K562 (cell line): ENCODE measurements around the gene CDRT4. TPM values are rescaled to one million over a fixed set of nuclear protein-coding genes. Genes with fewer than 3 reads are reported as not detected.
A peak's percentile ranks its signal among the peaks of the same experiment; 100 is the strongest.

Experiments
- ATAC-seq: fragments of 200-7000 bp; cut with Tn5 transposase; 3 replicates; pipeline ENCODE4 v1.9.1; 2020; ENCODE audit warnings: moderate library complexity
- BruUV-seq: library from RNA; stranded (reverse); fragments of 400-500 nt; replicated peaks from 2 replicates; lab custom pipeline; 2021; lab: Mats Ljungman, UMichigan
- CTCF ChIA-PET: fragments of 300-600 bp; formaldehyde crosslinking; extraction: SDS; loops from one replicate; lab custom pipeline; 2021; ENCODE audit warnings: low intra/inter-chr PET ratio; lab: Yijun Ruan, JAX
- POLR2A ChIA-PET: fragments of 300-600, 350-650 bp; sonication (Branson Sonifier 250); formaldehyde crosslinking; extraction: SDS; loops from one replicate; lab custom pipeline; 2021; ENCODE audit warnings: antibody characterized with exemption, inconsistent platforms; lab: Yijun Ruan, JAX
- DNase-seq, 4 experiments: peaks; one replicate each; pipeline versions ENCODE4 v3.0.0 to v3.0.0-alpha.2; 2011 to 2018; ENCODE audit warnings: low spot score in 3 of 4, mixed read lengths in 3 of 4; ENCODE audit errors: extremely low read depth in 1 of 4
- FAIRE-seq: peaks from 2 replicates; lab custom pipeline; 2011; peaks lifted over from hg19 to GRCh38; lab: Jason Lieb, UNC
- H2AFZ ChIP-seq: 2 replicates; pipeline ENCODE4 v1.6.0; 2011; ENCODE audit warnings: low read depth, low read length, control low read depth, inconsistent platforms
- H3K27ac ChIP-seq: fragments of 200-600 bp; 3 replicates; pipeline ENCODE4 v1.8.0; 2011; ENCODE audit warnings: low read depth, mild to moderate bottlenecking, control low read depth, inconsistent platforms, low read length, moderate library complexity, mixed read lengths; ENCODE audit errors: extremely low read depth
- H3K27me3 ChIP-seq, 2 experiments: fragments of 300-600 bp in 1 of 2; 2 replicates in 1 of 2; 3 replicates in 1 of 2; pipeline versions ENCODE4 v1.6.0 to v1.8.0; 2011; ENCODE audit warnings: inconsistent platforms in 2 of 2, low read length in 2 of 2, mild to moderate bottlenecking in 1 of 2, mixed read lengths in 1 of 2, moderate library complexity in 1 of 2; ENCODE audit not compliant: control insufficient read depth in 2 of 2, insufficient read depth in 2 of 2
- H3K36me3 ChIP-seq: fragments of 300-600 bp; 3 replicates; pipeline ENCODE4 v1.8.0; 2011; ENCODE audit warnings: mild to moderate bottlenecking, low read length, inconsistent platforms; ENCODE audit not compliant: control insufficient read depth, insufficient read depth
- H3K4me1 ChIP-seq, 2 experiments: fragments of 200-600 bp in 1 of 2; replicated peaks in 1 of 2; 2 replicates in 1 of 2; 3 replicates in 1 of 2; pipeline versions ENCODE4 v1.5.1 to v1.8.0; 2011; ENCODE audit warnings: inconsistent platforms in 2 of 2, low read length in 2 of 2, mild to moderate bottlenecking in 1 of 2, mixed read lengths in 1 of 2, moderate library complexity in 1 of 2; ENCODE audit not compliant: control insufficient read depth in 2 of 2, insufficient read depth in 2 of 2
- H3K4me2 ChIP-seq: 2 replicates; pipeline ENCODE4 v1.6.1; 2011; ENCODE audit warnings: low read length, control low read depth, inconsistent platforms, mixed read lengths; ENCODE audit not compliant: insufficient read depth
- H3K4me3 ChIP-seq: fragments of 200-600 bp; sonication (generic), shearing (Covaris generic); 2 replicates; pipeline ENCODE4 v1.5.1; 2016; ENCODE audit warnings: control low read depth, inconsistent platforms
- H3K79me2 ChIP-seq: fragments of 200-600 bp; 3 replicates; pipeline ENCODE4 v1.8.0; 2011; ENCODE audit warnings: low read length, inconsistent platforms; ENCODE audit not compliant: control insufficient read depth, insufficient read depth
- H3K9ac ChIP-seq, 2 experiments: 2 replicates each; pipeline versions ENCODE4 v1.6.0 to v1.6.1; 2011; ENCODE audit warnings: low read depth in 2 of 2, low read length in 2 of 2, control low read depth in 1 of 2, inconsistent platforms in 1 of 2, mild to moderate bottlenecking in 1 of 2, mixed read lengths in 1 of 2; ENCODE audit not compliant: insufficient read depth in 1 of 2
- H3K9me1 ChIP-seq: one replicate; pipeline ENCODE4 v1.6.0; 2011; ENCODE audit warnings: inconsistent platforms, mild to moderate bottlenecking, low read length, moderate library complexity; ENCODE audit not compliant: control insufficient read depth, insufficient read depth
- H3K9me3 ChIP-seq: replicated peaks from 2 replicates; pipeline ENCODE4 v1.5.1; 2011; ENCODE audit warnings: low read depth, low read length, inconsistent platforms; ENCODE audit not compliant: control insufficient read depth, insufficient read depth
- H4K20me1 ChIP-seq: replicated peaks from 2 replicates; pipeline ENCODE4 v1.6.1; 2011; ENCODE audit warnings: low read length, inconsistent platforms, mixed read lengths; ENCODE audit not compliant: control insufficient read depth, insufficient read depth
- BCOR ChIP-seq: fragments of 450-650 bp; IDR thresholded peaks from 2 replicates; pipeline ENCODE4 v1.6.1; 2016
- KAT8 ChIP-seq: fragments of 450-650 bp; IDR thresholded peaks from 2 replicates; pipeline ENCODE4 v1.6.1; 2016; ENCODE audit warnings: low read depth, mild to moderate bottlenecking
- MEIS2 ChIP-seq: fragments of 450-650 bp; IDR thresholded peaks from 2 replicates; pipeline ENCODE4 v1.6.1; 2014; ENCODE audit warnings: mild to moderate bottlenecking; ENCODE audit not compliant: partially characterized antibody
- NFE2 ChIP-seq: IDR thresholded peaks from 2 replicates; pipeline ENCODE4 v1.6.1; 2014; ENCODE audit warnings: antibody characterized with exemption, low read depth
- PHF21A ChIP-seq: fragments of 450-650 bp; IDR thresholded peaks from 2 replicates; pipeline ENCODE4 v1.6.1; 2017; ENCODE audit warnings: low read depth, borderline replicate concordance
- PTRF ChIP-seq: fragments of 450-650 bp; IDR thresholded peaks from 2 replicates; pipeline ENCODE4 v1.6.1; 2016; ENCODE audit warnings: mild to moderate bottlenecking, missing genetic modification characterization, missing compliant biosample characterization
- SMARCC2 ChIP-seq: fragments of 450-650 bp; IDR thresholded peaks from 2 replicates; pipeline ENCODE4 v1.6.1; 2017; ENCODE audit warnings: antibody characterized with exemption, moderate library complexity, mild to moderate bottlenecking, low read depth
- STAT5A ChIP-seq: IDR thresholded peaks from 2 replicates; pipeline ENCODE4 v1.6.1; 2012; ENCODE audit warnings: low read length, inconsistent platforms, borderline replicate concordance
- SUPT5H ChIP-seq: fragments of 450-650 bp; IDR thresholded peaks from 2 replicates; pipeline ENCODE4 v1.6.1; 2016
- ZNF212 ChIP-seq: fragments of 450-650 bp; formaldehyde crosslinking; IDR thresholded peaks from 2 replicates; pipeline ENCODE4 v1.4.0; 2020; ENCODE audit warnings: mild to moderate bottlenecking
- ZNF23 ChIP-seq: fragments of 250-450 bp; sonication (Bioruptor Pico); IDR thresholded peaks from 2 replicates; pipeline ENCODE4 v1.4.0; 2020; ENCODE audit warnings: mild to moderate bottlenecking
- WGBS: fragments of 100-300 bp; shearing (Covaris generic); methylation state at CpG from one replicate; pipeline ENCODE4 v1.1.6; 2016; ENCODE audit warnings: low coverage, mixed read lengths; ENCODE audit not compliant: insufficient coverage; ENCODE audit errors: missing lambda C conversion rate; 5-methylcytosine and 5-hydroxymethylcytosine counted together
- in situ Hi-C: fragments of 300-500 bp; cut with MboI; formaldehyde crosslinking; loops from 4 replicates; pipeline ENCODE4 v1.15.0; 2018; ENCODE audit warnings: inconsistent platforms, mixed read lengths
- intact Hi-C: fragments of 100-400 bp; cut with micrococcal nuclease; formaldehyde crosslinking; loops from 2 replicates; pipeline ENCODE4 v1.14.2; 2022
- polyA plus RNA-seq, 8 experiments: library from polyadenylated mRNA; depleted of rRNA in 4 of 8; stranded (reverse) in 5 of 8; unstranded in 3 of 8; fragments of >200 nt; fragmentation: Nextera tagmentation in 2 of 8; fragmentation: Illumina TruSeq in 1 of 8; extraction: Ambion mirVana in 2 of 8; extraction: Trizol in 1 of 8; gene quantifications; 2 replicates each; pipeline versions ENCODE4 v1.2.1 to v1.2.3, GENCODE V29; 2011 to 2014; ENCODE audit warnings: inconsistent platforms in 1 of 8, missing spikeins in 1 of 8
- total RNA-seq, 7 experiments: library from RNA; depleted of rRNA in 6 of 7; stranded (reverse); fragments of >200 nt in 6 of 7; fragmentation: Illumina TruSeq in 2 of 7; extraction: Trizol in 2 of 7; gene quantifications; 2 replicates each; pipeline versions ENCODE4 v1.2.1 to v1.2.3, GENCODE V29; 2011 to 2021; ENCODE audit warnings: low replicate concordance in 1 of 7
- TF ChIP-seq, protein P1 (sequence below): fragments of 450-650 bp; IDR thresholded peaks from 2 replicates; pipeline ENCODE4 v1.6.1; 2017; ENCODE audit warnings: antibody characterized with exemption, mild to moderate bottlenecking
- TF ChIP-seq, protein P2 (sequence below): IDR thresholded peaks from 2 replicates; pipeline ENCODE4 v1.6.1; 2014; ENCODE audit warnings: antibody characterized with exemption

CDRT4 gene
- total and polyA plus RNA-seq, 9 of the 15 experiments (the other 6 are each of a cell fraction or from before 2014, with no cell fraction given), result 1.7 to 6.4 (median 3.5) TPM

DNA sequence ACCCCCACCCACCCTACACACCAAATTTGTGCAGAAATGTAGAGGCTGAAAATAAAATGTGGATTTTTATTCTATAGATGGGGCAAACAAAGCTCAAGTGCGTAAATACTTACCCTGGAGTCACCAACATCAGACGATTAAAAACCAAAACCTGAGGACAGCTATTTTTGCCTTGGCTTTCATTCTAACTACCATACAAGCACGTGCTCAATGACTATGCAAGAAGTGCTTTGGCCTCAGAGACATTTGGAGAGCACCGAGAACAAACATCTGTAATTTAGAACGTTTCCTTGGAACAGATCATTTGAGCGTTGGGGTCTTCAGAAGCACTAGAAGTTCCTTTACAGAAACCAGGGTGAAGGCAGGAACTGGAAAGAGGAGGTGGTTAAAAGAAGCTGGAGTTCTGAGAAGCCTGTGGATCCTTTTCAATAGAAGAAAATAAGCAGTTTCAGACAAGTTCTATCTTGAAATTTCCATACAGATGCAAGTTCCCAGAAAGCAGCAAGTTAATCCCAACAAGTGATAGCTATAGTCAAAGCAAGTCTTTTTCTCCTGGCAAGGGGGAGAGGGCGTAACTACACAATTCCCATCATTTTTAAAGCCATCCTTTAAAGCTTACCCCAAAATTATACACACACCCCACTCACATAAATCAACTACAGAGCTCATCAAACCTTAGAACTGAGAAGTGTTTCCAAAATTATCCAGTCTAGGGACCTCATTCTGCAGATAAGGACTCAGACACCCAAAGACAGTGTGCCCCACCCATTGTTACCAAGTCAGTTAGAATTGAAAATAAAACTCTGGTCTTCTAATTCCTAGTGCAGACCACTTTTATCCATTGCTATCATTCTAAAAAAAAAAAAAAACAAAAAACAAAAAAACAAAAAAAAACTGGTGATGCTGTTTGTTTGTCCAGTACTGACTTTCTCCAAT is 29.6 kb upstream of the CDRT4 start:
- no peaks in the 10 kb centered on the region for H3K27me3 ChIP-seq
- intact Hi-C loops (loop anchor here (10.0 kb wide), 2 partner anchors 52 to 262 kb away; no protein-coding TSS in a partner anchor), in situ Hi-C loops (no loop called here)
- no TSS peak for BruUV-seq
- 0 out of 2 replicates have a peak overlapping the region, but pooled peaks have one; percentile 14 for H2AFZ ChIP-seq
- no peaks in the 10 kb centered on the region for H3K9me1 ChIP-seq
- no peaks in the 10 kb centered on the region for H3K79me2 ChIP-seq
- POLR2A ChIA-PET, result no interaction called here
- WGBS, result 68% methylated on average over 7 of the region's 7 CpGs
- ATAC-seq (0 out of 3 replicates have a peak, but pooled peaks have one; percentile 36), FAIRE-seq (peak; percentile 40), DNase-seq (peak in 2 of 4 experiments; percentile 10 to 52)
- H3K4me2 ChIP-seq, result no peak overlapping the region
- H3K27ac ChIP-seq, result 0 out of 3 replicates have a peak overlapping the region, but pooled peaks have one; percentile 25
- CTCF ChIA-PET, result no interaction called here
- peaks cover 5% of the 10 kb centered on the region; the same call in 2 of the 3 replicates for H3K36me3 ChIP-seq
- H4K20me1 ChIP-seq, result no peaks in the 10 kb centered on the region
- no peaks in the 10 kb centered on the region for H3K9me3 ChIP-seq
- no peak overlapping the region for H3K9ac ChIP-seq
- no peak overlapping the region for H3K4me3 ChIP-seq
- H3K4me1 ChIP-seq, result peaks cover 11 to 20% of the 10 kb centered on the region in 2 experiments
- TF ChIP-seq STAT5A (no peak), KAT8 (no peak), MEIS2 (peak; percentile 5), NFE2 (peak; percentile 34), BCOR (no peak), SUPT5H (no peak), ZNF23 (CRISPR knock-in tag) (0 out of 2 replicates have a peak, but pooled peaks have one; percentile 18), PTRF (no peak), SMARCC2 (no peak), PHF21A (no peak), ZNF212 (CRISPR knock-in tag) (no peak)
- TF ChIP-seq, protein P1, sequence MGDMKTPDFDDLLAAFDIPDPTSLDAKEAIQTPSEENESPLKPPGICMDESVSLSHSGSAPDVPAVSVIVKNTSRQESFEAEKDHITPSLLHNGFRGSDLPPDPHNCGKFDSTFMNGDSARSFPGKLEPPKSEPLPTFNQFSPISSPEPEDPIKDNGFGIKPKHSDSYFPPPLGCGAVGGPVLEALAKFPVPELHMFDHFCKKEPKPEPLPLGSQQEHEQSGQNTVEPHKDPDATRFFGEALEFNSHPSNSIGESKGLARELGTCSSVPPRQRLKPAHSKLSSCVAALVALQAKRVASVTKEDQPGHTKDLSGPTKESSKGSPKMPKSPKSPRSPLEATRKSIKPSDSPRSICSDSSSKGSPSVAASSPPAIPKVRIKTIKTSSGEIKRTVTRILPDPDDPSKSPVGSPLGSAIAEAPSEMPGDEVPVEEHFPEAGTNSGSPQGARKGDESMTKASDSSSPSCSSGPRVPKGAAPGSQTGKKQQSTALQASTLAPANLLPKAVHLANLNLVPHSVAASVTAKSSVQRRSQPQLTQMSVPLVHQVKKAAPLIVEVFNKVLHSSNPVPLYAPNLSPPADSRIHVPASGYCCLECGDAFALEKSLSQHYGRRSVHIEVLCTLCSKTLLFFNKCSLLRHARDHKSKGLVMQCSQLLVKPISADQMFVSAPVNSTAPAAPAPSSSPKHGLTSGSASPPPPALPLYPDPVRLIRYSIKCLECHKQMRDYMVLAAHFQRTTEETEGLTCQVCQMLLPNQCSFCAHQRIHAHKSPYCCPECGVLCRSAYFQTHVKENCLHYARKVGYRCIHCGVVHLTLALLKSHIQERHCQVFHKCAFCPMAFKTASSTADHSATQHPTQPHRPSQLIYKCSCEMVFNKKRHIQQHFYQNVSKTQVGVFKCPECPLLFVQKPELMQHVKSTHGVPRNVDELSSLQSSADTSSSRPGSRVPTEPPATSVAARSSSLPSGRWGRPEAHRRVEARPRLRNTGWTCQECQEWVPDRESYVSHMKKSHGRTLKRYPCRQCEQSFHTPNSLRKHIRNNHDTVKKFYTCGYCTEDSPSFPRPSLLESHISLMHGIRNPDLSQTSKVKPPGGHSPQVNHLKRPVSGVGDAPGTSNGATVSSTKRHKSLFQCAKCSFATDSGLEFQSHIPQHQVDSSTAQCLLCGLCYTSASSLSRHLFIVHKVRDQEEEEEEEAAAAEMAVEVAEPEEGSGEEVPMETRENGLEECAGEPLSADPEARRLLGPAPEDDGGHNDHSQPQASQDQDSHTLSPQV, result peak; percentile 56; the same call in 1 of the 2 replicates
- TF ChIP-seq, protein P2, sequence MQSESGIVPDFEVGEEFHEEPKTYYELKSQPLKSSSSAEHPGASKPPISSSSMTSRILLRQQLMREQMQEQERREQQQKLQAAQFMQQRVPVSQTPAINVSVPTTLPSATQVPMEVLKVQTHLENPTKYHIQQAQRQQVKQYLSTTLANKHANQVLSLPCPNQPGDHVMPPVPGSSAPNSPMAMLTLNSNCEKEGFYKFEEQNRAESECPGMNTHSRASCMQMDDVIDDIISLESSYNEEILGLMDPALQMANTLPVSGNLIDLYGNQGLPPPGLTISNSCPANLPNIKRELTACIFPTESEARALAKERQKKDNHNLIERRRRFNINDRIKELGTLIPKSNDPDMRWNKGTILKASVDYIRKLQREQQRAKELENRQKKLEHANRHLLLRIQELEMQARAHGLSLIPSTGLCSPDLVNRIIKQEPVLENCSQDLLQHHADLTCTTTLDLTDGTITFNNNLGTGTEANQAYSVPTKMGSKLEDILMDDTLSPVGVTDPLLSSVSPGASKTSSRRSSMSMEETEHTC, result no peak
